Measurements from ENCODE around the gene SRF. TPM values are rescaled to one million over a fixed set of nuclear protein-coding genes. Genes with fewer than 3 reads are reported as not detected.

Gene SRF
- polyA plus RNA-seq, 4 donors: 31.3 to 33.1 (median 31.5) TPM

DNA sequence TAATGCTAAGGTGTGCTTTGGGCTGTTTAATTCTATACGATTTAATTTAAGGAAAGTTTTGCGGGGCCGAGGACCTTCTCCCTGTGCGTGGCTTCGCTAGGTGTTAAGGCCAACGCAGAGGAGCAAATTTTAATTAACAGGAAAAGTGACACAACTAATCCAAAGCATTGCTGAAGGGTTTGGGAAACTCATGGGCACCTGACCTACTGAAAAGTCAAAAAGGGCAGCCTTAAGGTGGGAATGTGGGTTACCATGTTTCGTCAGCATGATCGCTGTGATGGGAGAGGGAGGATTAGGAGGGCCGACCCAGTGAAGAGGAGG, 10.5 kb downstream of the SRF start:
- no peak for DNase-seq (ENCODE audit: low read depth in 4 of 4, low spot score in 3 of 4)

DNA sequence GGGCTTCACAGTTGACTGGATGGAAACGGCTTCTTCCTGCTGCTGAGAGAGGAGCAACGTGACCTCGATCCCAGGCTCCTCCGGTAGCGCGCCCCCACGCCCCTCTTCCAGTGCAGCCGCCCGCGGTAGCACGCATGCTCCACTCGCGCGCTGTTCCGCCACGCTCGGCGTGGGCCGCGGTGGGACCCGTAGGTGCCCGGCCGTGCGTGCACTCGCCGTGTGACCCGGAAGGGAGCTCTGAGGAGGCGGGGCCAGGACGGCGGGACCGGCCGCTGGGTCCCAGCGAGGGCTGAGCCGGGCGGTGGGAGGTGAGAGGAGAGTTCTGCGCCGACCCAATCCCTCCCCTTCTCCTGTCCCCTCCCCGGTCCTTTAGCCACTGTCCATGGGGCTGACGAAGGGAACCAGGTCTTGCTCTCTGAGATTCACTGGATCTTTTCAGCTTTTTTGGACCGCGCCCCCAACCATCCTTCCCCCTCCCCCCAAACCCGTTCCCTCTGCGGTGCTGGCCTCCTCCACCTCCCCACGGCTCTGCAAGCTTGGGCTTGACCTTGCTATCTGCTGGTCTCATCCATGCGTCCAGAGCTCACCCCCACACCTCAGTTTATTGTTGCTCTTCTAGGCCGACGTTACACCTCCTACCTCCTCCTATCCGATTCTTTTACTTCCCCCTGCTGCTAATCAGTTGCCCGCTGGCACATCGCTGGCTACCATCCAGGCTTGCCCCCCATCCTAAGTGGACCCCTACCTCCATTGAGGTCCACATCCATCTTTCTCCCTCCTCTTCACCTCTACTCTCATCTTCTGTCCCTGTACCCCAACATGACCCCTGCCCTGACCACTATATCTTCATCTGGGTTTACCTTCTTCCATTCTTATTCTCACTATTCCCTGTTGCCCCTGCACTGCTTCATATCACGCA, 11.1 kb downstream of the SRF start, which contains the start of gene CUL9:
Gene CUL9, plus strand, starts transcription at position 255 of the 919 bp plus-strand sequence. CDS start 2,115 bp downstream, outside the sequence.
- peak in 3 of 4 donors; percentile 57 to 70 (median 69) for DNase-seq (ENCODE audit: low read depth in 4 of 4, low spot score in 3 of 4)

DNA sequence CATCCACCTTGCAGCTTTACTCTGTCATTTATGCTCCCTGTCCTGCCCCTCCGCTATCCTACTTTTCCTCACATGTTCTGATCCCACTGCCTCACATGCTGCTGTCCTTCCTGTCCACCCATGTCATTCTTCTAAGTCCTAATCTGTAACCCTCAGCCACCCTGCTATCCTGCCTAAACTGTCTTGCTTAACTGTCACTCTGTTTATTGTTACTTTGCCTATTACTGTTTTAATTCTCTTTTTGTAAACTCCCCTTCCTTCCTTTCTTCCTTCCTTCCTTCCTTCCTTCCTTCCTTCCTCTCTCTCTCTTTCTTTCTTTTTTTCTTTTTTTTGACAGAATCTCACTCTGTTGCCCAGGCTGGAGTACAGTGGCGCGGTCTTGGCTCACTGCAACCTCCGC, 12.4 kb downstream of the SRF start:
- no peak for DNase-seq (ENCODE audit: low read depth in 4 of 4, low spot score in 3 of 4)

DNA sequence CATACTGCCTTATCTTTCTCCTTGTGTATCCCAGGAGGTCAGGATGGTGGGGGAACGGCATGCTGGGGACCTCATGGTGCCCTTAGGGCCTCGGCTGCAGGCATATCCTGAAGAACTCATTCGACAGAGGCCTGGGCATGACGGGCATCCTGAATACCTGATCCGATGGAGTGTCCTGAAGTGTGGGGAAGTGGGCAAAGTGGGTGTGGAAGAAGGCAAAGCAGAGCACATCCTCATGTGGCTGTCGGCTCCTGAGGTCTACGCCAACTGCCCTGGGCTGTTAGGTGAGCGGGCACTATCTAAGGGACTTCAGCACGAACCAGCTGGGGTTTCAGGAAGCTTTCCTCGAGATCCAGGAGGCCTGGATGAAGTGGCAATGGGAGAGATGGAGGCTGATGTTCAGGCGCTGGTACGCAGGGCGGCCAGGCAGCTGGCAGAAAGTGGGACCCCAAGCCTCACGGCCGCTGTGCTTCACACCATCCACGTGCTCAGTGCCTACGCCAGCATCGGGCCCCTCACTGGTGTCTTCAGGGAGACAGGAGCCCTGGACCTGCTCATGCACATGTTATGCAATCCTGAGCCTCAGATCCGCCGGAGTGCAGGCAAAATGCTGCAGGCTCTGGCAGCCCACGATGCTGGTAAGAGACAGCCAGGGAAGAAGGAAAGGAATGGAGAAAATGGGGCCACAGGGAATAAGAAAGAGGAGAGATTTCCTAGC, 13.4 kb downstream of the SRF start:
- no peak for DNase-seq (ENCODE audit: low read depth in 4 of 4, low spot score in 3 of 4)

DNA sequence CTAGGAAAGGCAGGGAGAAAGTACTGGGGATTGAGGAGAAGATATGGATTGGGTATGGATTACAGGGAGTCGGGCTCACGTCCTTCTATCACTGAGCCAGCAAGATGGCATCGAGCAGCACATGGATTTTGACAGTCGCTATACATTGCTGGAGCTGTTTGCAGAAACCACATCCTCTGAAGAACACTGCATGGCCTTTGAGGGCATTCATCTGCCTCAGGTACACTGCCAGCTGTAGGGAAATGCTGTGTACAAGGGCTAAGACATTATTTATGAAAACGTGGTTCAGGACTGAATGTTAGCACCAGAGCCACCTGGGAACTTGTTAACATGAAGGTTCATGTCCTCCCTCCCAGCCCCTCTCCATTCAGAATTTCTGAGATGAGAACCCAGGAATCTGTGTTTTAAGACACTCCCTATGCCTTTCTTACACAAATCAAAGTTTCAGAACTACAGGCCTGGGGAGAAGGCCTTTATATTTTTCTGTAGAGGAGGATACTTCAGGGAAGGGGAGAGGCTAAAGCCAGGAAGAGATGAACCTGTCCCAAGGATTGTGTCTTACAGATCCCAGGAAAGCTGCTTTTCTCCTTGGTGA, 14.4 kb downstream of the SRF start:
- DNase-seq (ENCODE audit: low read depth in 4 of 4, low spot score in 3 of 4): no peak

DNA sequence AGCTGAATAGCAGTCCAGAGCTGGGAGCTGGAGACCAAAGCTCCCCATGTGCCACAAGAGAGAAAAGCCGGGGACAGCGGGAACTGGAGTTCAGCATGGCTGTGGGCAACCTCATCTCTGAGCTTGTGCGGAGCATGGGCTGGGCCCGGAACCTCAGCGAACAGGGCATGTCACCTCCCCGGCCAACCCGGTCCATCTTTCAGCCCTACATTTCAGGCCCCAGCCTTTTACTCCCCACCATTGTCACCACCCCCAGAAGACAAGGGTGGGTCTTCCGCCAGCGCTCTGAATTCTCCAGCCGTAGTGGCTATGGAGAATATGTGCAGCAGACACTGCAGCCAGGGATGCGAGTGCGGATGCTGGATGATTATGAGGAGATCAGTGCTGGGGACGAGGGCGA, 14.9 kb downstream of the SRF start:
- DNase-seq (ENCODE audit: low read depth in 4 of 4, low spot score in 3 of 4): no peak

DNA sequence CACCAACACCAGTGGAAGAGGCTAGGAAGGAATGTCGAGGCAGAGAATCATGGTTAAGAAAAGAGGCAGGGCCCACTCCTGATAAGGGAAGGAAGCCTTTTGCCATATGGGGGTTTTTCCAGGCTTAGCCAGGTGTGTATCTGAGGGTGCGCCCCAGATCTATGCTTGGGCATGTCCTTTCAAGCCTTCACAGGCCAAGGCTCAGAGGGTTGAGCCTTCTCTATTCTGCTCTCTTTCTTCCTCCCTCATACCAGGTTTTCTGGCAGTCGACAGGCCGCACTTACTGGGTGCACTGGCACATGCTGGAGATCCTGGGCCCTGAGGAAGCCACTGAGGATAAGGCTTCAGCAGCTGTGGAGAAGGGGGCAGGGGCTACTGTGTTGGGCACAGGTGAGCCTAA, 15.6 kb downstream of the SRF start:
- no peak for DNase-seq (ENCODE audit: low read depth in 4 of 4, low spot score in 3 of 4)

DNA sequence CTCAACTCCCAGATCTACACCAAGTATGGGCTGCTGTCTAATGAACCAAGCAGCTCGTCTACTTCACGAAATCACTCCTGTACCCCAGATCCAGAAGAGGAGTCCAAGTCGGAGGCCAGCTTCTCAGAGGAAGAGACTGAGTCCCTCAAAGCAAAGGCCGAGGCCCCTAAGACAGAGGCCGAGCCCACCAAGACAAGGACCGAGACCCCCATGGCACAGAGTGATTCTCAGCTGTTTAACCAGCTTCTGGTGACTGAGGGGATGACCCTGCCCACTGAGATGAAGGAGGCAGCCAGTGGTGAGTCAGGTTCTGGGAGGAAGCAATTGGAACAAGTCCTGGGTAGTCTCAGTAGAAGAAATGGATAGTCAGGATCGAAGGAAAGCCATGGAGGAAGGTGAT, 16.8 kb downstream of the SRF start:
- no peak for DNase-seq (ENCODE audit: low read depth in 4 of 4, low spot score in 3 of 4)

DNA sequence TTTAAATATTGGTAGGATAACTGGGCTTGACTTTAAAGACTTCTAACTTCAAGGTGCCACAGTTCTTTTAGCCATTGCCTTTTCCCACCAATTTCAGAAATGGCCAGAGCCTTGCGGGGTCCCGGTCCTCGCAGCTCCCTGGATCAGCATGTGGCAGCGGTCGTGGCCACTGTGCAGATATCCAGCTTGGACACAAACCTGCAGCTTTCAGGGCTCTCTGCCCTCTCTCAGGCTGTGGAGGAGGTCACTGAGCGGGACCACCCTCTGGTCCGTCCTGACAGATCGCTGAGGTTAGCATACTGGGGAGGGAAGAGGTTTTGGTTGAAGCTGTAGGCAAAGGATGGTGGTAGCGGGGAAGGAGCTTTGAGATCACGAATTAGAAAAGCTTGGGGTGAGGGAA, 17.4 kb downstream of the SRF start:
- DNase-seq (ENCODE audit: low read depth in 4 of 4, low spot score in 3 of 4): no peak

DNA sequence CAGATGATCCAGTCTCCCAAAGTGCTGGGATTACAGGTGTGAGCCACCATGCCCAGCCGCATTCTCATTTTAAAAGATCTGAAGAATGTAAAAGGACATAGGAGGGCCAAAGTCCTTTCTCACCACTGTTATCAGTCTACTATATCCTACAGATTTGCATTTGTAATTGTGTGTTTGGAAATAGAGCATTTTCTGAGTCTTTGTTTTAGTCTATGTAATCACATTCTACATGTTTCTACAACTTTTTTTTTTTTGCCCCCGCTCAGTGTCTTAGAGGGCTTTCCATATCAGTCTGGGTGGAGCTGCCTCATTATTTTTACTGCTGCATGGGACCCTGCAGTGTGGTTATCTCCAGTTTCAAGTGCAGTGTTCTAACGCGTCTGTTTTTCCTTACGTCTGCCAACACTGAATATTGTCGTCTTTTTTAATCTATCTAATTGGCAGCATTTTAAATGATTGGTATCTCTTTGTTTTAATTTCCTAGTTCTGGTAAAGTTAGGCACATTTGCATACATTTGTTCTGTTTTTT, 18.8 kb downstream of the SRF start:
- no peak for DNase-seq (ENCODE audit: low read depth in 4 of 4, low spot score in 3 of 4)

DNA sequence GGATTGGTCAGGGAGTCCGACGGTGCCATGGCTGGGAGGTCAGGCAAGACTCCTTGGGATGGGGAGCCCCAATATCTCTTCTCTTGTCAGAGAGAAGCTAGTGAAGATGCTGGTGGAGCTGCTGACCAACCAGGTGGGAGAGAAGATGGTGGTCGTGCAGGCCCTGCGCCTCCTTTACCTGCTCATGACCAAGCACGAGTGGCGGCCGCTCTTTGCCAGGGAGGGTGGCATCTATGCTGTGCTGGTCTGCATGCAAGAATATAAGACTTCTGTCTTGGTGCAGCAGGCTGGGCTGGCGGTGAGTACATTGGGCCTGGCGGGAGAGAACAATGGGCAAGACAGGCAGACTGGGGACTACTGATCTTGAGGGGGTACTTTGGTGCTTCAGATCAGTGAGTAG, 21.8 kb downstream of the SRF start:
- DNase-seq (ENCODE audit: low read depth in 4 of 4, low spot score in 3 of 4): no peak

DNA sequence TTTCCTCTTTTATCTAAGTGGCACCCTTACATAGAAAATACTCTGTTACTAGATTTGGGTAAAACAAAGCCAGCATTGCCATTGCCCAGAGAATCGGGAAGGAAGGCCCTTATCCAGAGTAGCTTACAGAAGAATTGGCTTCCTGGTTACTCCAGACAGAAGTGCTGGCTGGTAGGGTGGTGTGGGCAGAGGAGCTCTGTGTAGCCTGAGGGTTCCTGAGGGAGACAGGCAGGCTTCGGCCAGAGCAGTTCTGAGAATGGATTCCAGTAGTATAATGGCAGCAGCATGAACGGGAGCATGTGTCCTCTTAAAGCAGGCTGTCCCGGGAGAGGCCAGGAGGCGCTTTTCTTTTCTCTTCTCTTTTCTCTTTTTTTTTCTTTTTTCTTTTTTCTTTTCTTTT, 22.9 kb downstream of the SRF start:
- no peak for DNase-seq (ENCODE audit: low read depth in 4 of 4, low spot score in 3 of 4)

DNA sequence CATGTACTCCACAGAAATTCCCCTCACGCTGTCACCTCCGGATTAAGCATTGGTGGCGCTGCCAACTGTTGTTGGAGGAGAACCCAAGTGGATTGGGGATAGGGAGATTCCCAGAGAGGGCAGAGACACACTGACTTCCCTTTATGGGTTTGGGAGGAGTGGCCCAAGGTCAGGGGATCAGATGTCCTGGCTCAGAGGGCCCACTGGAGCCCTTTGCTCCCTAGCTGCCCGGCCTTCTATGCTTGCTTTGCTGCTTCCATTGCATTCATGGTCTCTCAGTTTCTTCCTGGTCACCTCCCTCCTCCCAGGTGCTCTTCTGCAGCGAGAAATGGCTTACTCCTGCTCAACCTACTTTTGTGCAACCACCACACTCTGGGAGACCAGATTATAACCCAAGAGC, 25.3 kb downstream of the SRF start:
- DNase-seq (ENCODE audit: low read depth in 4 of 4, low spot score in 3 of 4): no peak

DNA sequence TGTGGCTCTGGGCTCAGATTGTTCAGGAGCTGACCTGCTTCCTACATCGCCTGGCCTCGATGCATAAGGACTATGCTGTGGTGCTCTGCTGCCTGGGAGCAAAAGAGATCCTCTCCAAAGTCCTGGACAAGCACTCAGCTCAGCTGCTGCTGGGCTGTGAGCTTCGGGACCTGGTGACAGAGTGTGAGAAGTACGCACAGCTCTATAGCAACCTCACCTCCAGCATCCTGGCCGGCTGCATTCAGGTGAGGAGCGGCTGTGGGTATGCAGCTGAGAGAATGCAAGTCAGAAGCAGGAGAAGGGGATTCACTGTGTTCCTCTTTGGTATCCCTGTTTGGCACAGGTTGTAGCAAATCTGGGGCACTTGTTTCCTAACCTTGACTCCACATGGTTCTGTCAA, 28.8 kb downstream of the SRF start:
- DNase-seq (ENCODE audit: low read depth in 4 of 4, low spot score in 3 of 4): no peak

DNA sequence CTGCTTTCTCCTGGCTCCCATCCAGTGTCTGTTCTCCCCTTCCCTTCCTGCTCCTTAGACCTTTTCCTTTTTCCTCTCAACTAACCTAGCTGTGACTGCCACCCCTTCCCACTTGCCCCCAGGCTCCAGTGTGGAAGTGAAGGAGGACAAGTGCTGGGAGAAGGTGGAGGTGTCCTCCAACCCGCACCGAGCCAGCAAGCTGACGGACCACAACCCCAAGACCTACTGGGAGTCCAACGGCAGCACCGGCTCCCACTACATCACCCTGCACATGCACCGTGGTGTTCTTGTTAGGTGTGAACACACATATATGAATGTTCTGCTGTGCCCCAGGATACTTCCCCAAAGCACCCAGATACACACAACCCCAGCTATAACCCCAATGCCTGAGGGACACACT, 29.5 kb downstream of the SRF start:
- no peak for DNase-seq (ENCODE audit: low read depth in 4 of 4, low spot score in 3 of 4)

DNA sequence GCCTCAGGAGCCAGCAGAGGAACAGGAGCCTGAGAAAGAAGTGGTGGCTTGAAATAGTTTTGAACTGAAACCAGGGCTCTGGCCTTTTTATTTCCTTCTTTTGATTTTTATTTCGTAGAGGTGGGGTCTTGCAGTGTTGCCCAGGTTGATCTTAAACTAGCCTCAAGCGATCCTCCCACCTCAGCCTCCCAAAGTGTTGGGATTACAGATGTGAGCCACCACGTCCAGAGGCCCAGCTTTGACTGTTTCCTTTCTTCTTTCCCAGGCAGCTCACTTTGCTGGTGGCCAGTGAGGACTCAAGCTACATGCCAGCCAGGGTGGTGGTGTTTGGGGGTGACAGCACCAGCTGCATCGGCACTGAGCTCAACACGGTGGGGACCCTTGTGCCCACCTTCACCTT, 31.4 kb downstream of the SRF start:
- DNase-seq (ENCODE audit: low read depth in 4 of 4, low spot score in 3 of 4): no peak

DNA sequence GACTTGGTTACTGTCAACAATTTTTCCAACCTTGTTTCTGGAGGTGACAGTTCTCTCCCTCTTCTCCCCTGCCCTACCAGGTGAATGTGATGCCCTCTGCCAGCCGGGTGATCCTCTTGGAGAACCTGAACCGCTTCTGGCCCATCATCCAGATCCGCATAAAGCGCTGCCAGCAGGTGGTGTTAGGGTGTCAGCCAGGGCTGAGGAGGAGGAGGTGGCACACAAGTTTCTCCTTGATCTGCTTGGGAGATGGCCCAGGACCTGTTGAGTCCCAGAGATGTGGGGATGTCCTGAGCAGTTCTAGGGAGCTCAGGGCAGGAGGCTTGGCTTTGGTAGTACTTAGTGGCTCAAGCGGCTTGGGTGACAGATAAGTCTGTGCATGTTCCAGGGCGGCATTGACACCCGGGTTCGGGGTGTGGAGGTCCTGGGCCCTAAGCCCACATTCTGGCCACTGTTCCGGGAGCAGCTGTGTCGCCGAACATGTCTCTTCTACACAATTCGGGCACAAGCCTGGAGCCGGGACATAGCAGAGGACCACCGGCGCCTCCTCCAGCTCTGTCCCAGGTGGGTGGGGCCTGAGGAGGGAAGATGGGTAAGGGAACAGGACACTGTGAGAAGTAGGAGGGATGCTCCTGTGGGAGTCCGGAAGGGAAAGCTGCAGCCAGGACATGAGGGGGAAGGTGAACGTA, 32.1 kb downstream of the SRF start:
- DNase-seq (ENCODE audit: low read depth in 4 of 4, low spot score in 3 of 4): no peak

DNA sequence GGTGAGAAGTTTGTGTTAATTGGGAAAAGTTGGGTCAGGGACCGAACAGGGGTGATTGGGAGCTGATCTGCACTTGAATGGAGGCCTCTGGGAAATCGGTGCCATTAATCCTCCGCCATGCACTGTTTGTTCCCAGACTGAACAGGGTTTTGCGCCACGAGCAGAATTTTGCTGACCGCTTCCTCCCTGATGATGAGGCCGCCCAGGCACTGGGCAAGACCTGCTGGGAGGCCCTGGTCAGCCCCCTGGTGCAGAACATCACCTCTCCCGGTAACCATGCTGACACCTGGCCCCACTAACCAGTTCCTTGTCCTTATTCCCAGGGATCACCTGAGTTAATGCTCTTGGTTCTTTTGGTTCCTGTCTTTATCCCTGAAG, 32.6 kb downstream of the SRF start:
- DNase-seq (ENCODE audit: low read depth in 4 of 4, low spot score in 3 of 4): no peak

DNA sequence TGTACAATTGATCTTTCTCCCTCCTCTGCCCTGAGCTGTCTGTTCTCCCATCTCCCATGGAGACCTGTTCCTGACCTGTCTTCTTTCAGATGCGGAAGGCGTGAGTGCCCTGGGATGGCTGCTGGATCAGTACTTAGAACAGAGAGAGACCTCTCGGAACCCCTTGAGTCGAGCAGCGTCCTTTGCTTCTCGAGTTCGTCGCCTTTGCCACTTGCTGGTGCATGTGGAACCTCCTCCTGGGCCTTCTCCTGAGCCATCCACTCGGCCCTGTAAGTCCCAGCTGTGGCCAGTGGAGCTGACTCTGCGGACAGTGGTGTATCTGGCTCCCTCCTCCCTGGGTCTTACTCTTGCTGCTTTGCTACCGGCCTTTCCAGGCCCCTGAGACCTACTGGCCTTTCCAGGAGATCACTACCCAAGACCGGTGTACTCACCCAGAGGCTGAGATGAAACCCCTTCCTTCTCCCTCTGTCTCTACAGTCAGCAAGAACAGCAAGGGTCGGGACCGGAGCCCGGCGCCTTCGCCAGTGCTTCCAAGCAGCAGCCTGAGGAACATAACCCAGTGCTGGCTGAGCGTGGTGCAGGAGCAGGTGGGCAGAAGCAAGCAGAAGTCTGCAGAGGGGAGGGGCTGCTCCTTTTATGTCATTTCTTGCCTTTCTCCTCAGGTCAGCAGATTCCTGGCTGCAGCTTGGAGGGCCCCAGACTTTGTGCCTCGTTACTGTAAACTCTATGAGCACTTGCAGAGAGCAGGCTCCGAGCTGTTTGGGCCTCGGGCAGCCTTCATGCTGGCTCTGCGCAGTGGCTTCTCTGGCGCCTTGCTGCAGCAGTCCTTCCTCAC, 33.4 kb downstream of the SRF start:
- no peak for DNase-seq (ENCODE audit: low read depth in 4 of 4, low spot score in 3 of 4)

DNA sequence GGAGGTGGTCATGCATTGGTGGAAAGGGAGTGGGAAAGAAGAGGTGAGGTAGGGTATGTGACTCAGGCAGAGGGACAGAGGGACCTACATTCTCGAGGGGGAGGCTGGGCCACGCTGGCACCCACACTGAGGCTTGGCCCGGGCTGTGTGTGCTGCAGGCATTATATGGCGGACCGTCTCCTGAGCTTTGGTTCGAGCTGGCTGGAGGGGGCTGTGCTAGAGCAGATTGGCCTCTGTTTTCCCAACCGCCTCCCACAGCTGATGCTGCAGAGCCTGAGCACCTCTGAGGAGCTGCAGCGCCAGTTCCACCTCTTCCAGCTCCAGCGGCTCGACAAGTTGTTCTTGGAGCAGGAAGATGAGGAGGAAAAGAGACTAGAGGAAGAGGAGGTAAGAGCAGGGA, 34.8 kb downstream of the SRF start:
- no peak for DNase-seq (ENCODE audit: low read depth in 4 of 4, low spot score in 3 of 4)

Data from right renal pelvis (tissue), 4 donors.